CD14-positive monocyte (primary cell): ENCODE data around the gene OR6C2. TPM values are rescaled to one million over a fixed set of nuclear protein-coding genes. Genes with fewer than 3 reads are reported as not detected.

Experiments used
- DNase-seq, 3 donors: peaks; one replicate each; pipeline ENCODE4 v3.0.0-alpha.2; 2011 to 2022
- H2AFZ ChIP-seq: 2 replicates; pipeline ENCODE4 v1.6.0; 2012; ENCODE audit warnings: mild to moderate bottlenecking, low read depth, low read length, inconsistent platforms; ENCODE audit not compliant: insufficient read depth, poor library complexity, severe bottlenecking
- H3K27ac ChIP-seq, 2 donors: 1 replicate in 1 of 2; 2 replicates in 1 of 2; pipeline ENCODE4 v1.5.1; 2012 to 2013; ENCODE audit warnings: low read length in 2 of 2, control low read depth in 1 of 2, inconsistent platforms in 1 of 2, low read depth in 1 of 2, mild to moderate bottlenecking in 1 of 2
- H3K27me3 ChIP-seq, 2 donors: one replicate each; pipeline versions ENCODE4 v1.6.0 to v1.6.1; 2011 to 2013; ENCODE audit warnings: low read length in 2 of 2; ENCODE audit not compliant: control insufficient read depth in 2 of 2, insufficient read depth in 2 of 2
- H3K36me3 ChIP-seq, 2 donors: replicated peaks in 1 of 2; 1 replicate in 1 of 2; 2 replicates in 1 of 2; pipeline versions ENCODE4 v1.5.1 to v1.6.1; 2012 to 2013; ENCODE audit warnings: low read length in 2 of 2, control low read depth in 1 of 2, inconsistent platforms in 1 of 2, mild to moderate bottlenecking in 1 of 2; ENCODE audit not compliant: insufficient read depth in 2 of 2, control insufficient read depth in 1 of 2
- H3K4me1 ChIP-seq, 2 donors: 1 replicate in 1 of 2; 2 replicates in 1 of 2; pipeline versions ENCODE4 v1.5.1 to v1.6.1; 2012 to 2013; ENCODE audit warnings: low read length in 2 of 2, control low read depth in 1 of 2, inconsistent platforms in 1 of 2, mild to moderate bottlenecking in 1 of 2, moderate library complexity in 1 of 2; ENCODE audit not compliant: insufficient read depth in 2 of 2, control insufficient read depth in 1 of 2
- H3K4me2 ChIP-seq: replicated peaks from 2 replicates; pipeline ENCODE3; 2012; ENCODE audit warnings: low read length, moderate library complexity, mild to moderate bottlenecking; ENCODE audit not compliant: poor library complexity, severe bottlenecking; ENCODE audit errors: extremely low read depth
- H3K4me3 ChIP-seq, 3 experiments: fragments of 200-600 bp in 1 of 3; sonication (generic) in 1 of 3; replicated peaks in 1 of 3; 1 replicate in 2 of 3; 2 replicates in 1 of 3; pipeline ENCODE4 v1.5.1; 2011 to 2013; ENCODE audit warnings: low read length in 3 of 3, mild to moderate bottlenecking in 3 of 3, control low read depth in 2 of 3, low read depth in 2 of 3, inconsistent platforms in 1 of 3, moderate library complexity in 1 of 3
- H3K79me2 ChIP-seq: 2 replicates; pipeline ENCODE4 v1.6.0; 2012; ENCODE audit warnings: mild to moderate bottlenecking, control low read depth, inconsistent platforms, low read length, moderate library complexity; ENCODE audit not compliant: insufficient read depth
- H3K9ac ChIP-seq: 2 replicates; pipeline ENCODE4 v1.6.0; 2017; ENCODE audit warnings: low read length, mild to moderate bottlenecking; ENCODE audit not compliant: insufficient read depth, poor library complexity, severe bottlenecking
- H3K9me3 ChIP-seq, 2 donors: replicated peaks in 1 of 2; 1 replicate in 1 of 2; 2 replicates in 1 of 2; pipeline versions ENCODE4 v1.5.1 to v1.6.1; 2012 to 2013; ENCODE audit warnings: low read length in 2 of 2, control low read depth in 1 of 2; ENCODE audit not compliant: control insufficient read depth in 1 of 2, insufficient read depth in 1 of 2
- H4K20me1 ChIP-seq: 2 replicates; pipeline ENCODE4 v1.6.0; 2012; ENCODE audit warnings: mild to moderate bottlenecking, low read length, control low read depth, moderate library complexity; ENCODE audit not compliant: insufficient read depth
- H3K27ac Mint-ChIP-seq, 7 donors: one replicate each; pipeline ENCODE4 v1.8.0; 2020; ENCODE audit warnings: mild to moderate bottlenecking in 7 of 7, mixed read lengths in 7 of 7, moderate library complexity in 6 of 7, inconsistent platforms in 2 of 7
- H3K27me3 Mint-ChIP-seq, 3 donors: one replicate each; pipeline ENCODE4 v1.8.0; 2021 to 2022; ENCODE audit warnings: low read depth in 3 of 3, mild to moderate bottlenecking in 3 of 3, mixed read lengths in 3 of 3, moderate library complexity in 3 of 3, inconsistent platforms in 1 of 3
- H3K36me3 Mint-ChIP-seq, 2 donors: one replicate each; pipeline ENCODE4 v1.8.0; 2020; ENCODE audit warnings: mixed read lengths in 2 of 2, inconsistent platforms in 1 of 2, mild to moderate bottlenecking in 1 of 2
- H3K4me1 Mint-ChIP-seq: one replicate; pipeline ENCODE4 v1.8.0; 2020; ENCODE audit warnings: mild to moderate bottlenecking, mixed read lengths
- H3K4me3 Mint-ChIP-seq, 2 donors: one replicate each; pipeline ENCODE4 v1.8.0; 2020; ENCODE audit warnings: mild to moderate bottlenecking in 2 of 2, mixed read lengths in 2 of 2, moderate library complexity in 1 of 2
- H3K9me3 Mint-ChIP-seq, 7 donors: one replicate each; pipeline ENCODE4 v1.8.0; 2020 to 2022; ENCODE audit warnings: mixed read lengths in 7 of 7, mild to moderate bottlenecking in 6 of 7, moderate library complexity in 6 of 7, inconsistent platforms in 2 of 7
- WGBS: methylation state at CpG from one replicate; pipeline ENCODE4 v1.1.5; 2013; ENCODE audit warnings: missing lambda C conversion rate; ENCODE audit not compliant: insufficient coverage; 5-methylcytosine and 5-hydroxymethylcytosine counted together
- intact Hi-C, 2 donors: fragments of 100-400 bp; cut with micrococcal nuclease; formaldehyde crosslinking; loops; one replicate each; pipeline versions ENCODE4 v1.15.0 to v1.15.1; 2023
- polyA plus RNA-seq, 3 donors: library from polyadenylated mRNA; depleted of rRNA in 1 of 3; unstranded in 2 of 3; stranded (reverse) in 1 of 3; fragments of 300-500 nt in 2 of 3; fragments of >200 nt in 1 of 3; fragmentation: Illumina TruSeq in 2 of 3; gene quantifications; 1 replicate in 2 of 3; 2 replicates in 1 of 3; pipeline ENCODE4 v1.2.3, GENCODE V29; 2012 to 2021
- TF ChIP-seq, protein P1 (sequence below): fragments of 200-600 bp; IDR thresholded peaks from one replicate; pipeline ENCODE4 v1.8.0; 2022; ENCODE audit warnings: antibody characterized with exemption, mild to moderate bottlenecking

The OR6C2 gene
- polyA plus RNA-seq, 3 donors, result 0.18 TPM; not detected in 2

- Histone ChIP-seq H3K9ac (no peak overlapping the region), H3K4me2 (no peak overlapping the region), H3K36me3 (no peaks in the 10 kb centered on the region), H4K20me1 (no peaks in the 10 kb centered on the region), H3K27ac (no peak overlapping the region), H3K4me3 (no peak overlapping the region), H3K79me2 (no peaks in the 10 kb centered on the region), H3K4me1 (no peaks in the 10 kb centered on the region), H3K27me3 (peaks cover 5 to 6% of the 10 kb centered on the region in 2 donors), H3K9me3 (no peaks in the 10 kb centered on the region), H2AFZ (no peak overlapping the region)
- DNase-seq, result no peak
- H3K4me3 Mint-ChIP-seq, result no peak overlapping the region
- H3K27me3 Mint-ChIP-seq, result peaks cover 4 to 8% (median 6%) of the 10 kb centered on the region in 3 donors
- intact Hi-C loops, result no loop called here
- peaks cover 0 to 3% (median 0%) of the 10 kb centered on the region in 7 donors for H3K9me3 Mint-ChIP-seq
- no peak overlapping the region for H3K27ac Mint-ChIP-seq
- H3K36me3 Mint-ChIP-seq, result no peaks in the 10 kb centered on the region
- H3K4me1 Mint-ChIP-seq, result no peaks in the 10 kb centered on the region
- TF ChIP-seq, protein P1, sequence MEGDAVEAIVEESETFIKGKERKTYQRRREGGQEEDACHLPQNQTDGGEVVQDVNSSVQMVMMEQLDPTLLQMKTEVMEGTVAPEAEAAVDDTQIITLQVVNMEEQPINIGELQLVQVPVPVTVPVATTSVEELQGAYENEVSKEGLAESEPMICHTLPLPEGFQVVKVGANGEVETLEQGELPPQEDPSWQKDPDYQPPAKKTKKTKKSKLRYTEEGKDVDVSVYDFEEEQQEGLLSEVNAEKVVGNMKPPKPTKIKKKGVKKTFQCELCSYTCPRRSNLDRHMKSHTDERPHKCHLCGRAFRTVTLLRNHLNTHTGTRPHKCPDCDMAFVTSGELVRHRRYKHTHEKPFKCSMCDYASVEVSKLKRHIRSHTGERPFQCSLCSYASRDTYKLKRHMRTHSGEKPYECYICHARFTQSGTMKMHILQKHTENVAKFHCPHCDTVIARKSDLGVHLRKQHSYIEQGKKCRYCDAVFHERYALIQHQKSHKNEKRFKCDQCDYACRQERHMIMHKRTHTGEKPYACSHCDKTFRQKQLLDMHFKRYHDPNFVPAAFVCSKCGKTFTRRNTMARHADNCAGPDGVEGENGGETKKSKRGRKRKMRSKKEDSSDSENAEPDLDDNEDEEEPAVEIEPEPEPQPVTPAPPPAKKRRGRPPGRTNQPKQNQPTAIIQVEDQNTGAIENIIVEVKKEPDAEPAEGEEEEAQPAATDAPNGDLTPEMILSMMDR, result no peak
- WGBS, result 95% methylated on average over 4 of the region's 5 CpGs
Observed at GRCh38 chr12:55495490-55495889, 51.6 kb downstream of the OR6C2 start.

GRCh38 chr12:55499231-55499630 is 55.4 kb downstream of the OR6C2 start:
- no peak overlapping the region for H2AFZ ChIP-seq
- Mint-ChIP-seq H3K9me3 (peaks cover 0 to 3% (median 0%) of the 10 kb centered on the region in 7 donors), H3K27ac (no peak overlapping the region), H3K4me3 (no peak overlapping the region), H3K27me3 (peaks cover 5 to 8% (median 6%) of the 10 kb centered on the region in 3 donors), H3K36me3 (no peaks in the 10 kb centered on the region), H3K4me1 (no peaks in the 10 kb centered on the region)
- no peaks in the 10 kb centered on the region for H3K79me2 ChIP-seq
- TF ChIP-seq, protein P1, result no peak
- H3K36me3 ChIP-seq, result no peaks in the 10 kb centered on the region
- DNase-seq, result no peak
- H4K20me1 ChIP-seq, result no peaks in the 10 kb centered on the region
- intact Hi-C loops, result no loop called here
- H3K27me3 ChIP-seq, result peaks cover 0 to 5% of the 10 kb centered on the region in 2 donors
- no peak overlapping the region for H3K27ac ChIP-seq
- no CpG with 5 or more reads among the region's 4 CpGs for WGBS
- no peak overlapping the region for H3K4me2 ChIP-seq
- H3K9me3 ChIP-seq, result no peaks in the 10 kb centered on the region
- no peaks in the 10 kb centered on the region for H3K4me1 ChIP-seq
- no peak overlapping the region for H3K9ac ChIP-seq
- H3K4me3 ChIP-seq, result no peak overlapping the region
